NT2/D1 (cell line): ENCODE results near the gene GAS2L1.

Experiments used
- SUZ12 ChIP-seq: IDR thresholded peaks from 2 replicates; pipeline ENCODE4 v1.6.1; 2011; ENCODE audit not compliant: insufficient read length, insufficient read depth; ENCODE audit errors: extremely low read depth
- YY1 ChIP-seq: IDR thresholded peaks from 2 replicates; pipeline ENCODE4 v1.6.1; 2011; ENCODE audit not compliant: insufficient read length, insufficient read depth

DNA sequence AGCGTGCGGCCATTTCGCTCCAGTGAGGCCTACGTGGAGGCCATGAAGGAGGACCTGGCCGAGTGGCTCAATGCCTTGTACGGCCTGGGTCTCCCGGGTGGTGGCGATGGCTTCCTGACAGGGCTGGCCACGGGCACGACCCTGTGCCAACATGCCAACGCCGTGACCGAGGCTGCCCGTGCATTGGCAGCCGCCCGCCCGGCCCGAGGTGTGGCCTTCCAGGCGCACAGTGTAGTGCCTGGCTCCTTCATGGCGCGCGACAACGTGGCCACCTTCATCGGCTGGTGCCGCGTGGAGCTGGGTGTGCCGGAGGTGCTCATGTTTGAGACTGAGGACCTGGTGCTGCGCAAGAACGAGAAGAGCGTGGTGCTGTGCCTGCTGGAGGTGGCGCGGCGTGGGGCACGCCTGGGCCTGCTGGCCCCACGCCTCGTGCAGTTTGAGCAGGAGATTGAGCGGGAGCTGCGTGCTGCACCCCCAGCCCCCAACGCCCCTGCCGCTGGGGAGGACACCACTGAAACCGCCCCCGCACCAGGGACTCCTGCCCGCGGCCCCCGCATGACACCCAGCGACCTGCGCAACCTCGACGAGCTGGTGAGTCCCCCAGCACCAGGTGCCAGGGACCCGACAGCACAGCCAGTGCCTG, 1.8 kb downstream of the GAS2L1 start:
- TF ChIP-seq YY1 (no peak), SUZ12 (no peak)
